Ishikawa (cell line): ENCODE data around the gene LRRC1.

Experiments used
- CREB1 ChIP-seq: IDR thresholded peaks from 2 replicates; pipeline ENCODE4 v1.6.1; 2012; ENCODE audit warnings: low read depth
- EP300 ChIP-seq: IDR thresholded peaks from 2 replicates; pipeline ENCODE4 v1.6.1; 2012; ENCODE audit warnings: borderline replicate concordance
- RAD21 ChIP-seq: IDR thresholded peaks from 2 replicates; pipeline ENCODE4 v1.6.1; 2012; ENCODE audit warnings: low read depth
- TAF1 ChIP-seq: IDR thresholded peaks from 2 replicates; pipeline ENCODE4 v1.6.1; 2012; ENCODE audit warnings: low read depth, mild to moderate bottlenecking
- YY1 ChIP-seq: IDR thresholded peaks from 2 replicates; pipeline ENCODE4 v1.6.1; 2012; ENCODE audit warnings: low read depth

- no peak for TF ChIP-seq TAF1
- TF ChIP-seq CREB1: no peak
- no peak for TF ChIP-seq YY1
- no peak for TF ChIP-seq RAD21
- no peak for TF ChIP-seq EP300
Observed at GRCh38 chr6:53813801-53814200, 19.0 kb downstream of the LRRC1 start.
